Embryonic facial prominence (tissue), 1 donor: ENCODE data around the gene CAPZB.
A peak's percentile ranks its signal among the peaks of the same experiment; 100 is the strongest.
"Not testable (repeated sequence)": the region's sequence is repeated elsewhere in the genome, so short reads cannot be mapped to it uniquely, and the experiment has no call there.

ENCODE experiments used
- DNase-seq: peaks from one replicate; pipeline ENCODE4 v3.0.0-alpha.2; 2016; ENCODE audit errors: extremely low spot score

The CAPZB gene

DNA sequence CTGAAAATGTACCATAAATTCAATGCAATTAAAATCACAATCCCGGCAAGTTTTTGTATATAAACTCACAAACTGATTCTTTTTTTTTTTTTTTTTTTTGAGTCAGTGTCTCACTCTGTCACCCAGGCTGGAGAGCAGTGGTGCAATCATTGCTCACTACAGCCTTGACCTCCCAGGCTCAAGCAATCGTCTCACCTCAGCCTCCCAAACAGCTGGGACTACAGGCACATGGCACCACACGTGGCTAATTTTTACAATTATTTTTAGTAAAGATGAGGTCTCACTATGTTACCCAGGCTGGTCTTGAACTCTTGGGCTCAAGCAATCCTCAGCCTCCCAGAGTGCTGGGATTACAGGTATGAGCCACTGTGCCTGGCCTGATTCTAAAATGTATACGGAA is 12.1 kb upstream of the CAPZB start:
- DNase-seq: not testable (repeated sequence)

DNA sequence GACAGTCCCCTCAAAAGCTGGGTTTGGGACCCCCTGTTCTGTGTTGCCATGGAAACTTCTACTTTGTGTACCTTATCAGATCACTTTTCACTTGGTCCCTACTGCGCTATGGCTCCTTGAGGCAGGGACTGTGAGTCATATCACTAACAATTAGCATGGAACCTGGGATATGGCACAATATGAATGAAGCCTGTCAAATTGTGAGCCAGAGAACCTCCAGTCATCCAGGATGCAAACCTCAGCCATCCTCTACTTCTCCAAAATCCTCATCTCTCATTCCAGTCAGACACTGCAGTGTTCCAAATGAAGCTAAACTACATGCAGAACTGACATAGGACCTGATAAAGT is 11.2 kb upstream of the CAPZB start:
- no peak for DNase-seq

- peak; percentile 22 for DNase-seq
Observed at GRCh38 chr1:19495799-19496526, 10.6 kb upstream of the CAPZB start.

DNA sequence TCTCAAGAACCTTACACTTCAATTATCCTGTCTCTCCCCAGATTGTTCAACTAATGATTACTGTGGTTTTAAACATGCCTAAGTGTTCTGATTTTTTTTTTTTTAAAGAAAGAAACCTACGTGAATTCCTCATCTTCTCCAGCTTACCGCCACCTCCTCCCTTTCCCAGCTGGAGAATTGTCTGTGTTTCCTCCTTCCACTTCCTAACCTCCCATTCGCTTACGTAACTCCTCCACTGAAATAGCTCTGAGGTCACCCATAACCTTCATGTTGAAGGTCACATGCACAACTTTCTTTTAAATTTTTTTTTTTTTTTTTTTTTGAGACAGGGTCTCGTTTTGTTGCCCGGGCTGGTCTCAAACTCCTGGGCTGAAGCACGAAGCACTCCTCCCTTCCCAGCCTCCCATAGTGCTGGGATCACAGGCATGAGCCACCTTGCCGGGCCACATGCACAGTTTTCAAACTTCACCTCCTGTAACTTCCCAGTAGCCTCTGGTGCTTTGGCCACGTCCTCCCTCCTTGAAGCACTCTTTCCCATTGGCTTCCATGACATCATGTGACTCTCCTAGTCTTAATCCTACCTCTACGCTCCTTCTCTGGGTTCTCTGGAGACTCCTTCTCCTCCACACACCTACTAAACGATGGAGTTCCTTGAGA is 9.8 kb upstream of the CAPZB start:
- no peak for DNase-seq

DNA sequence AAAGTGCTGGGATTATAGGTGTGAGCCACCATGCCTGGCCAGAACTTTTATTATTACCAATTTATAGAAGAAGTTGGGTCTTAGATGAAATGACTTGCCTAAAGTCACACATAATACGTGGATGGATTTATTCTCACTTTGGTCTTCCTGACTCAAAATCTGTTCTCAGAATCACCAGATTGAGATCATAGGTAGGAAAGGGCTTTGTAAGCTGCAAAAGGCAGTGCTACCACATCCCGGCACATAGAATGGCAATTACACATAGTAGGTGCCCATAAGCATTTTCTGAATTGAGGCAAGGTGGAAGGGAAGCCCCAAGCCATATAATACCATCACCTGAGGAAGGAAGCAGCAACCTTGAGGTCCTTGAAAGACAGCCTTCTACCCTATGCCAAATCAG is 8.2 kb upstream of the CAPZB start:
- no peak for DNase-seq

- DNase-seq: no peak
Observed at GRCh38 chr1:19489996-19490395, 4.7 kb upstream of the CAPZB start.

- DNase-seq: no peak
Observed at GRCh38 chr1:19488136-19488535, 2.8 kb upstream of the CAPZB start.

- DNase-seq: no peak
Observed at GRCh38 chr1:19484798-19485361, 459 bp downstream of the CAPZB start.

DNA sequence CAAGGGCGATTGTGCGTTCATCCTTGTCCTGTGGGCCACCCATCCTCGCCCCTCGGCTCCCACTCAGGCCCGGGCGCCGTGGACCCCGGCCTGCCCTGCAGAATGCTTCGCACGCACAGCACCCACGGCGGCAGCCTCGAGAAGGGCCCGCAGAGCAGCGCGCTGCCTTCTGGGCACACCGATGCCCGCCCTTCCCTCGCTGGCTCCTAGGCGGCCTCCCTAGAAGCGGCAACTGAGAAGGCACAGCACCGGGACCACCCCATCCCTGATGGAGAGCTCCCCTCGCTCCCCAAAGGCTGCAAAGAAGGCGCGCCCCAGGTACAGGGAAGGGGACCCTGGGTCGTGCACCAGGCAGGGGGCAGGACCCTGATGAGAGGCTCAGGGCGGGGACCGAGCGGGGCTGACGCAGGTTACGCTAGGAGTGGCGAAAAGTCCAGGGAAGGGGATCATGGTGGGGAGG is 971 bp downstream of the CAPZB start:
- no peak for DNase-seq

DNA sequence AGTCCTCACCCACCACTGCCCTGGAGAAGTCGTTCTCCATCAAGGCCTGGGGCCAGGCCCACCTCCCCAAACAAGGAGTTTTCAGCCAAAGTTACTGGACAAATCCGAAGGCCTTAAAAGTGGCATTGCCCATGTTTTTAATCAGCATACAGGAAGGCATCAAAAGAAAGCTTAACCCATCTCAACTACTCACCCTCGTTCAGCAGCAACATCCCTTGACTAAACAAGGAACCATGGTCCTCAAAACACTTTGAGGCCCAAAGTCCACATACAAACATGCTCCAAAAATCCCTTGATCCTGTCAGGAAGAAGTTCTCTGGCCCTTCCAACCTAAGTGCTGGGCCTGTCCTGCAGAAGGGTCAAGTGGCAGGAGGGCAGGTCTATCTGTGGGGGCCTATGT is 1.6 kb downstream of the CAPZB start:
- no peak for DNase-seq

DNA sequence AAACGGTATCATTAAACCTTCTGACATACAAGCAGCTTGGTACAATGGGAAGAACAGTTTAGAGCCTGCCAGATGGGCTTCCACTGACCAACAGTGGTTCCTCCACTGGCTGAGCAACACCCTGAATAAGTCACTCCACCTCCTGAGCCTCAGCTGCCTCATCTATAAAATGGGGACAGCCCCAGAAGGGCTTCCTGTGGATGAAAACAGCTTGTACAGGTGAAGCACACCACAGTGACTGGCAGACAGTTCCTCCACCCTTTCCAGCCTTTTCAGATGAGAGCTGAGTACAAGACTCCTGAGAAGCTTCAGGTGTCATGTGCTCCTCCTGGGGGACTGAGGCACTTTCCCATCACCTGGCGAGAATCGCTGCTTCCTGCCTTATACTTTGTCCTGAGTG is 2.1 kb downstream of the CAPZB start:
- no peak for DNase-seq

DNA sequence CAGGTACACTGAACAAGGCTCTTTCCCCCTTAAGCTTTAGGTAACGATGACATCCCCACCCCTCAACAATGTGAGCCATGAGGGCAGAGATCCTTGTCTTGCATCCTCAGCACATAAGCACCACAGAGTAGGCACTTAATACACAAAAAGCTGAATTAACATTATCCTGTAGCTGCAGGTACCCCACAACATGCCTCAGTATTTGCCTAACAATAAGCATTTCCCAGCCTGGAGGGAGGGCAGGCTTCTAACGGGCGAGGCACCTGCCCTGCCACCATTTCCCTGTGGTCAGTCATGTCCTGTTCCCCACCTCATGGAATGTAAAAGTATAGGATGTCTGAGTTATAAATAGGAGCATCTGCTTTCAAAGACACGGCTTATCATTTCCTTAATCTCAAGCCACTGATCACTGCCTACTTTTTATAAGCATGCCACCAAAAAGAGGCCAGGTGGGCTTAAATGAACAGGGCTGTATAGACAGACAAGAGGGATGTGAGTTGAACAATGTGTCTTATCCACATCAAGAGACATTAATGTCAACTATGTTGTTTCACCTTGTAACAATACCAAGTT is 3.4 kb downstream of the CAPZB start:
- DNase-seq: no peak

DNA sequence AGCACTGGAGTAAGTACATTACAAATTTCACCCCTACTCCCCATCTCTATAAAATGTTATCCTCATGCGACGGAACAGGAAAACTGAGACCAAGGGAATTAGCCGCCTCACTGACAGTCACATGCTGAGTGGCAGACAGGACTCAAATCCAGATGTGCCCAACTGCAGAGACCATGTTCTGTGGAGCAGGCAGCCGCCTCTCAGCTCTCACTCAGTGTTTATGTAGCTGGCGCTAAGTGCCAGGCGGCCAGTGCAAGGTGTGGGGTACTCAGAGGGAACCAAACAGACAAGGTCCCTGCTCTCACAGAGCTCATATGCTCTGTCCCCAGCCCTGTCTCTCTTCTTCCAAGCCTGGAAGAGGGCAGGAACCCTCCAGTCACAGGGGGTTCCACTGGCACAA is 5.1 kb downstream of the CAPZB start:
- DNase-seq: no peak

DNA sequence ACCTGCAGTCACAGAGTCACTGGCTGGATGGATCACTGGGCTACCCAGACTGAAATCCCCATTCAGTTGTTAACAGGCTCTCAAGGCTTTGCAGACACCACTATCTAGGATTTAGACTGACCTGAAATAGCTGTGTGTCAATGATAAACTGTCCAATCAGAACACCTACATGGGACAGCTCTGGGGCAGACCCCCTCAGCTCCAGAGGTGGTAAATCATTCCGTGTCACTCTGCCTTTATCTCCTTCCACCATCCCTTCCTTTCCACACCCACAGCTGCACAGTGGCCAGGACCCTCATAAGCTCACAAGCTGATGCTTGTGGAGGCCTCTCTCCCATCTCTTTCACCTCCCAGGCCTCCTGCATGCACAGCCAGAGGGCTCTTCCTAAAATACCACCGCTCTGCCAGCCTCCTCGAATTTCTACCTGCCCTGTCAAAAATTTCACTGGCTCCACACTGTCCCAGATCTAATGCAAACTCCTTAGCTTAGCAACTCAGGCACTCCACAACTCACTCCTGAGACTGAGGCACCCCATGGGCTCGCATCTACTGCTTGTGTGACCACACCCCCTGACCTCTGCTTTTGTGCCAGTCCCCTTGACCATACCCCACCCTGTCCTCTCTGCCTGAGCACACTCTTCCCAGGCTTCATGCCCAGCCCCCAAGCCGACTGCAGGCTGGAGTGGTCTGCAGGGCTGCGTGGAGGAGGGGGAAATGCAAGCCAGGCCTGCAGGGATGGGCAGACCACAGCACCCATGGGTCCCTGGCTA is 5.8 kb downstream of the CAPZB start:
- DNase-seq: no peak

GRCh38 chr1:19478322-19478721 is 7.0 kb downstream of the CAPZB start:
- DNase-seq: no peak

- no peak for DNase-seq
Observed at GRCh38 chr1:19477284-19478249, 7.8 kb downstream of the CAPZB start.

DNA sequence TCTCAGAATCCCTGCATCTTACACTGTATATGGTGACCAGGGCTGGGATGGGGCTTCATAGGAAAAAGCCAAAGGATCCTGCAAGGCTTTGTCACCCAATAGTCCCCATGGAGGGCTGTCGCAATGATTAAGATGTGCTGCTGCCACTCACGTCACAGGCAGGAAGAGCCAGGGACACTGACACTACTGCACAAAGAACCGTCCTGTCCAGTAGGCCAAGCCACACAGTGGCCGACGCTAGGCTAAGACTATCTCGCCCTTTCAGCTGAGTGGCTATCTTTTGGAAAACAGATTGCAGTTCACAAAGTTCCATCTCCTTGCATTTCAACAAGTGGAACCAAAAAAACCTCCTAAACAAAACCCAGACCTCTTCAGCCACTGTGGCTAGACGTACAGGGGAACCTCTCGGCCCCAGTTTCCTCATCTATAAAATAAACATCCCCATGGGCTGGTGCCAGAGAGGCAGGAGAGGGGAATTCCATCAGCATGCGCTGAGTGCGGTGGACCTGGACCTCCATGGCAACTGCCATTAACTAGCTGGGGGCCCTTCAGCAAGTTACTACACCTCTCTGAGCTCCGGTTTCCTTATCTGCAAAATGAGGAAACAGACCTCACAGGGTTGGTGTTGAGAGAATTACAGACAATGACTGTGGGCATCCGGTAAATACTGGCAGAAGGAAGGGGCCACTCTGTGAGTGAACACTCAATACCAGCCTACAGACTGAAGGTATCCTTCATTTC is 8.7 kb downstream of the CAPZB start:
- DNase-seq: no peak

GRCh38 chr1:19475296-19475695 is 10.0 kb downstream of the CAPZB start:
- DNase-seq: no peak

GRCh38 chr1:19472174-19472573 is 13.2 kb downstream of the CAPZB start:
- no peak for DNase-seq

DNA sequence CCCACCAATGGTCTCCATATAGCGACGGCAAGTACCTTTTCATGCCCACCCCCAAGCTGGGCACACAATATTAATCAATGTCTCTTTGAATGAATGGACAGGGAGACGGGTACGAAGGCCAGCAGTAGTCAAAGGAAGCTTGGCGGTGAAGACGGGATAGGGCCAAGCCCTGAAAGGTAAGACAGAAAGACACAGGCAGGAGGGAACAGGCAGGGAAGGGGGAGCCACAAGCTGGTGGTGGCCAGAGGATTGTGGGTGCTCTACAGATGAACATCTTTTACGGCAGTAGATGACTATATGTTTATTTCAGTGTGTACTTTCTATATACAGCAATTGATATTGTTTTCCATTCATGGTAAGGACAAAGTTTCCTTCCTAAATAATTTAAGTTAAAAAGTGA is 16.3 kb downstream of the CAPZB start:
- no peak for DNase-seq
